B cell (primary cell): ENCODE data around the gene SHOX. TPM values are rescaled to one million over a fixed set of nuclear protein-coding genes. Genes with fewer than 3 reads are reported as not detected.

Source experiments
- ATAC-seq: fragments of 200-7000 bp; cut with Tn5 transposase; one replicate; pipeline ENCODE4 v1.10.0; 2021; ENCODE audit warnings: low read depth, mild to moderate bottlenecking, moderate number of reproducible peaks, moderate library complexity
- CTCF ChIA-PET: fragments of 350-600 bp; sonication (Branson Sonifier 250); formaldehyde crosslinking; loops from one replicate; lab custom pipeline; 2021; ENCODE audit warnings: antibody characterized with exemption, inconsistent platforms; lab: Charles Lee
- POLR2A ChIA-PET: fragments of 350-600 bp; sonication (Branson Sonifier 250); formaldehyde crosslinking; loops from one replicate; lab custom pipeline; 2021; ENCODE audit warnings: antibody characterized with exemption; lab: Charles Lee
- DNase-seq: peaks from one replicate; pipeline ENCODE4 v3.0.0; 2013
- H2AFZ ChIP-seq: 2 replicates; pipeline ENCODE4 v1.6.1; 2012; ENCODE audit warnings: mild to moderate bottlenecking, low read depth, low read length; ENCODE audit not compliant: insufficient read depth, poor library complexity, severe bottlenecking
- H3K27ac ChIP-seq, 2 donors: 1 replicate in 1 of 2; 2 replicates in 1 of 2; pipeline ENCODE4 v1.5.1; 2012 to 2013; ENCODE audit warnings: low read length in 2 of 2, mild to moderate bottlenecking in 2 of 2, moderate library complexity in 1 of 2
- H3K27me3 ChIP-seq, 4 experiments: fragments of 200-600 bp in 1 of 4; sonication (generic) in 1 of 4; replicated peaks in 1 of 4; 1 replicate in 2 of 4; 2 replicates in 2 of 4; pipeline versions ENCODE4 v1.6.1 to v1.7.0; 2013 to 2016; ENCODE audit warnings: low read length in 3 of 4, mild to moderate bottlenecking in 2 of 4, mixed read lengths in 1 of 4, moderate library complexity in 1 of 4; ENCODE audit not compliant: insufficient read depth in 4 of 4, control insufficient read depth in 3 of 4; ENCODE audit errors: control extremely low read depth in 1 of 4
- H3K36me3 ChIP-seq, 2 experiments: replicated peaks in 1 of 2; 1 replicate in 1 of 2; 2 replicates in 1 of 2; pipeline versions ENCODE4 v1.6.1 to v1.7.1; 2013; ENCODE audit warnings: low read length in 1 of 2; ENCODE audit not compliant: insufficient read depth in 2 of 2, control insufficient read depth in 1 of 2; ENCODE audit errors: control extremely low read depth in 1 of 2, extremely low read depth in 1 of 2
- H3K4me1 ChIP-seq, 2 donors: fragments of 200-600 bp in 1 of 2; sonication (generic) in 1 of 2; 1 replicate in 1 of 2; 2 replicates in 1 of 2; pipeline versions ENCODE4 v1.5.1 to v1.6.1; 2013 to 2017; ENCODE audit warnings: low read length in 2 of 2; ENCODE audit not compliant: control insufficient read depth in 2 of 2, insufficient read depth in 2 of 2
- H3K4me2 ChIP-seq: replicated peaks from 2 replicates; pipeline ENCODE3; 2012; ENCODE audit warnings: mild to moderate bottlenecking, low read depth, low read length; ENCODE audit not compliant: poor library complexity, severe bottlenecking
- H3K4me3 ChIP-seq, 5 experiments: fragments of 200-600 bp in 1 of 5; sonication (generic) in 1 of 5; 1 replicate in 3 of 5; 2 replicates in 2 of 5; pipeline versions ENCODE4 v1.5.1 to v1.7.0; 2011 to 2016; ENCODE audit warnings: low read length in 4 of 5, mild to moderate bottlenecking in 4 of 5, low read depth in 2 of 5, control low read depth in 1 of 5, moderate library complexity in 1 of 5; ENCODE audit not compliant: insufficient read depth in 1 of 5; ENCODE audit errors: control extremely low read depth in 1 of 5, extremely low read depth in 1 of 5
- H3K79me2 ChIP-seq: fragments of 200-600 bp; sonication (generic); one replicate; pipeline ENCODE4 v1.6.0; 2016; ENCODE audit warnings: low read length; ENCODE audit not compliant: control insufficient read depth, insufficient read depth
- H3K9ac ChIP-seq: fragments of 200-600 bp; sonication (generic); 2 replicates; pipeline ENCODE4 v1.6.1; 2017; ENCODE audit warnings: mild to moderate bottlenecking, low read length, moderate library complexity
- H3K9me3 ChIP-seq, 3 donors: one replicate each; pipeline versions ENCODE4 v1.6.1 to v1.7.1; 2013; ENCODE audit warnings: low read length in 2 of 3; ENCODE audit not compliant: control insufficient read depth in 2 of 3, insufficient read depth in 1 of 3; ENCODE audit errors: control extremely low read depth in 1 of 3
- H4K20me1 ChIP-seq: 2 replicates; pipeline ENCODE4 v1.6.0; 2012; ENCODE audit warnings: mild to moderate bottlenecking, low read length; ENCODE audit not compliant: insufficient read depth, control insufficient read depth, poor library complexity, severe bottlenecking
- H3K27ac Mint-ChIP-seq: one replicate; pipeline ENCODE4 v1.8.0; 2021; ENCODE audit warnings: mixed read lengths
- H3K27me3 Mint-ChIP-seq: one replicate; pipeline ENCODE4 v1.8.0; 2021; ENCODE audit warnings: mixed read lengths
- H3K4me1 Mint-ChIP-seq: one replicate; pipeline ENCODE4 v1.8.0; 2021; ENCODE audit warnings: mixed read lengths
- H3K4me3 Mint-ChIP-seq: one replicate; pipeline ENCODE4 v1.8.0; 2021; ENCODE audit warnings: mixed read lengths
- H3K9me3 Mint-ChIP-seq: one replicate; pipeline ENCODE4 v1.8.0; 2022; ENCODE audit warnings: mixed read lengths; ENCODE audit not compliant: insufficient read depth
- EZH2 ChIP-seq: IDR thresholded peaks from 2 replicates; pipeline ENCODE4 v1.6.1; 2012; ENCODE audit warnings: borderline replicate concordance, low read depth, mild to moderate bottlenecking, moderate library complexity, low read length; ENCODE audit not compliant: insufficient read depth, poor library complexity, severe bottlenecking
- WGBS: methylation state at CpG from one replicate; pipeline ENCODE4 v1.1.5; 2013; ENCODE audit warnings: missing lambda C conversion rate; ENCODE audit not compliant: insufficient coverage; 5-methylcytosine and 5-hydroxymethylcytosine counted together
- intact Hi-C: fragments of 100-400 bp; cut with micrococcal nuclease; formaldehyde crosslinking; loops from one replicate; pipeline ENCODE4 v1.10.0; 2022
- polyA plus RNA-seq: library from polyadenylated mRNA; depleted of rRNA; stranded (reverse); fragments of >200 nt; gene quantifications from 2 replicates; pipeline ENCODE4 v1.2.3, GENCODE V29; 2012
- total RNA-seq, 2 donors: library from RNA; stranded (reverse); fragments of 120-200 nt in 1 of 2; gene quantifications; 1 replicate in 1 of 2; 2 replicates in 1 of 2; pipeline versions ENCODE4 v1.2.3 to v1.2.4, GENCODE V29; 2013 to 2022
- TF ChIP-seq, protein P1 (sequence below): fragments of 200-600 bp; IDR thresholded peaks from one replicate; pipeline ENCODE4 v1.8.0; 2022; ENCODE audit warnings: antibody characterized with exemption, mild to moderate bottlenecking

The SHOX gene
- total and polyA plus RNA-seq, 2 donors (not counting 1 experiment from before 2014, with no cell fraction given): not detected

DNA sequence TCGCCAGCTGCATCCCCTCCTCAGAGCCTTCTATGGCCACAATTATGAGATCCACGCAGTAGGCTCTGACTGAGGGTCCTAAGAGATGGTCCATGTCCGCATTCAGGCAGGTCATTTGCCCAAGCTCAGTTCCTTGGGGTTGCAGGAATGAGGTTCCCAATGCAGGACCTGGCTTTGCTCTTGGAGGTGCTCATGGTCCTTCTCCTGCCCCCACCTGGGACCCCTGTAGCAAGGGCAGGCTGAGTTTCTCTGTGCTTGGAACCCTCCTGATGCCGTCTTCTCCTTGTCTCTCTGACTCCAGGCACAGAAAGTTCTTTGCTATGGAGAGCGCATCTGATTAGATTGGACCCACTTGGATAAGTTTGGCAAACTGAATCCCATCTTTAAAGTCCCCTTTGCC is 16.5 kb upstream of the SHOX start:
- Histone ChIP-seq H3K27ac (no peak overlapping the region), H3K4me2 (no peak overlapping the region), H3K9me3 (peaks cover 0 to 21% (median 12%) of the 10 kb centered on the region in 3 donors), H4K20me1 (no peaks in the 10 kb centered on the region), H3K4me3 (no peak overlapping the region), H2AFZ (no peak overlapping the region), H3K4me1 (no peaks in the 10 kb centered on the region), H3K79me2 (no peaks in the 10 kb centered on the region), H3K27me3 (no peaks in the 10 kb centered on the region), H3K9ac (no peak overlapping the region), H3K36me3 (no peaks in the 10 kb centered on the region)
- ATAC-seq (no peak), DNase-seq (no peak)
- Mint-ChIP-seq H3K4me1 (no peaks in the 10 kb centered on the region), H3K27me3 (peaks cover 11% of the 10 kb centered on the region), H3K4me3 (no peak overlapping the region), H3K27ac (no peak overlapping the region), H3K9me3 (peaks cover 13% of the 10 kb centered on the region)
- POLR2A ChIA-PET: no interaction called here
- intact Hi-C loops: no loop called here
- CTCF ChIA-PET: no interaction called here
- TF ChIP-seq, protein P1, sequence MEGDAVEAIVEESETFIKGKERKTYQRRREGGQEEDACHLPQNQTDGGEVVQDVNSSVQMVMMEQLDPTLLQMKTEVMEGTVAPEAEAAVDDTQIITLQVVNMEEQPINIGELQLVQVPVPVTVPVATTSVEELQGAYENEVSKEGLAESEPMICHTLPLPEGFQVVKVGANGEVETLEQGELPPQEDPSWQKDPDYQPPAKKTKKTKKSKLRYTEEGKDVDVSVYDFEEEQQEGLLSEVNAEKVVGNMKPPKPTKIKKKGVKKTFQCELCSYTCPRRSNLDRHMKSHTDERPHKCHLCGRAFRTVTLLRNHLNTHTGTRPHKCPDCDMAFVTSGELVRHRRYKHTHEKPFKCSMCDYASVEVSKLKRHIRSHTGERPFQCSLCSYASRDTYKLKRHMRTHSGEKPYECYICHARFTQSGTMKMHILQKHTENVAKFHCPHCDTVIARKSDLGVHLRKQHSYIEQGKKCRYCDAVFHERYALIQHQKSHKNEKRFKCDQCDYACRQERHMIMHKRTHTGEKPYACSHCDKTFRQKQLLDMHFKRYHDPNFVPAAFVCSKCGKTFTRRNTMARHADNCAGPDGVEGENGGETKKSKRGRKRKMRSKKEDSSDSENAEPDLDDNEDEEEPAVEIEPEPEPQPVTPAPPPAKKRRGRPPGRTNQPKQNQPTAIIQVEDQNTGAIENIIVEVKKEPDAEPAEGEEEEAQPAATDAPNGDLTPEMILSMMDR: no peak
- TF ChIP-seq EZH2: no peak
- WGBS: 83% methylated on average over 4 of the region's 5 CpGs

GRCh38 chrX:617401-617800 is 13.2 kb upstream of the SHOX start:
- H3K4me1 Mint-ChIP-seq: peaks cover 5% of the 10 kb centered on the region
- WGBS: 72% methylated on average over 3 of the region's 7 CpGs
- CTCF ChIA-PET: no interaction called here
- POLR2A ChIA-PET: no interaction called here
- Histone ChIP-seq H3K4me2 (no peak overlapping the region), H3K27ac (no peak overlapping the region), H3K27me3 (peaks cover 0 to 6% (median 2%) of the 10 kb centered on the region in 4 experiments), H3K4me3 (no peak overlapping the region), H2AFZ (no peak overlapping the region), H3K9me3 (peaks cover 0 to 16% (median 0%) of the 10 kb centered on the region in 3 donors), H4K20me1 (no peaks in the 10 kb centered on the region), H3K79me2 (no peaks in the 10 kb centered on the region), H3K4me1 (no peaks in the 10 kb centered on the region), H3K36me3 (no peaks in the 10 kb centered on the region), H3K9ac (no peak overlapping the region)
- peaks cover 27% of the 10 kb centered on the region for H3K27me3 Mint-ChIP-seq
- H3K9me3 Mint-ChIP-seq: no peaks in the 10 kb centered on the region
- DNase-seq: no peak
- TF ChIP-seq EZH2: no peak
- TF ChIP-seq, protein P1: no peak
- no peak overlapping the region for H3K4me3 Mint-ChIP-seq
- H3K27ac Mint-ChIP-seq: no peak overlapping the region
- no peak for ATAC-seq
- intact Hi-C loops: no loop called here
